GM12878 (cell line): ENCODE measurements around the gene FLNC. TPM values are rescaled to one million over a fixed set of nuclear protein-coding genes. Genes with fewer than 3 reads are reported as not detected.

ENCODE experiments used
- ATAC-seq: fragments of 200-7000 bp; cut with Tn5 transposase; 3 replicates; pipeline ENCODE4 v1.9.1; 2020; ENCODE audit warnings: mild to moderate bottlenecking, moderate library complexity
- BruUV-seq: library from RNA; stranded (reverse); fragments of 400-500 nt; replicated peaks from 2 replicates; lab custom pipeline; 2021; lab: Mats Ljungman, UMichigan
- CTCF ChIA-PET: fragments of 300-600 bp; sonication (Branson Sonifier 250); formaldehyde crosslinking; extraction: SDS; loops from one replicate; lab custom pipeline; 2021; ENCODE audit warnings: inconsistent platforms; lab: Yijun Ruan, JAX
- POLR2A ChIA-PET: fragments of 350-600 bp; formaldehyde crosslinking; extraction: SDS; loops from one replicate; lab custom pipeline; 2021; ENCODE audit warnings: inconsistent platforms; lab: Charles Lee
- RAD21 ChIA-PET: fragments of 300-600 bp; sonication (Branson Sonifier 250); formaldehyde crosslinking; loops from one replicate; lab custom pipeline; 2023; ENCODE audit warnings: antibody characterized with exemption; ENCODE audit not compliant: unreplicated experiment; lab: Charles Lee
- SMC1A ChIA-PET: fragments of 300-600 bp; sonication (Branson Sonifier 250); formaldehyde crosslinking; loops from one replicate; lab custom pipeline; 2023; ENCODE audit not compliant: unreplicated experiment, uncharacterized antibody; lab: Charles Lee
- DNase-seq: peaks from one replicate; pipeline ENCODE4 v3.0.0-alpha.2; 2011; ENCODE audit warnings: low read depth, low spot score
- FAIRE-seq: peaks from 3 replicates; lab custom pipeline; 2011; peaks lifted over from hg19 to GRCh38; lab: Jason Lieb, UNC
- H2AFZ ChIP-seq: 2 replicates; pipeline ENCODE4 v1.6.0; 2011; ENCODE audit warnings: low read depth, low read length, control low read depth; ENCODE audit not compliant: control insufficient read depth
- H3K27ac ChIP-seq: 2 replicates; pipeline ENCODE4 v1.5.1; 2011; ENCODE audit warnings: control low read depth; ENCODE audit not compliant: control insufficient read depth, insufficient read depth
- H3K27me3 ChIP-seq, 2 experiments: replicated peaks in 1 of 2; 2 replicates each; pipeline versions ENCODE4 v1.6.0 to v1.6.1; 2011; ENCODE audit warnings: low read length in 1 of 2; ENCODE audit not compliant: control insufficient read depth in 2 of 2, insufficient read depth in 2 of 2
- H3K36me3 ChIP-seq, 2 experiments: 2 replicates each; pipeline ENCODE4 v1.5.1; 2011; ENCODE audit warnings: low read length in 1 of 2; ENCODE audit not compliant: control insufficient read depth in 2 of 2, insufficient read depth in 2 of 2
- H3K4me1 ChIP-seq: 2 replicates; pipeline ENCODE4 v1.6.1; 2011; ENCODE audit warnings: mild to moderate bottlenecking, low read length, moderate library complexity, mixed read lengths; ENCODE audit not compliant: control insufficient read depth, insufficient read depth
- H3K4me2 ChIP-seq: 2 replicates; pipeline ENCODE4 v1.6.0; 2011; ENCODE audit warnings: control low read depth; ENCODE audit not compliant: control insufficient read depth, insufficient read depth
- H3K4me3 ChIP-seq: fragments of 200-600 bp; sonication (generic); 2 replicates; pipeline ENCODE4 v1.5.1; 2016
- H3K79me2 ChIP-seq: 2 replicates; pipeline ENCODE4 v1.6.0; 2011; ENCODE audit warnings: low read length; ENCODE audit not compliant: control insufficient read depth, insufficient read depth
- H3K9ac ChIP-seq: 2 replicates; pipeline ENCODE4 v1.8.0; 2011; ENCODE audit warnings: low read length, control low read depth, mixed read lengths; ENCODE audit not compliant: control insufficient read depth, insufficient read depth
- H3K9me3 ChIP-seq: replicated peaks from 3 replicates; pipeline ENCODE4 v1.5.1; 2011; ENCODE audit warnings: mild to moderate bottlenecking, low read length; ENCODE audit not compliant: control insufficient read depth, insufficient read depth
- H4K20me1 ChIP-seq: 2 replicates; pipeline ENCODE4 v1.6.0; 2011; ENCODE audit not compliant: control insufficient read depth, insufficient read depth
- BRCA1 ChIP-seq: IDR thresholded peaks from 2 replicates; pipeline ENCODE4 v1.6.1; 2011; ENCODE audit warnings: low read depth, low read length, improper control_type of control experiment
- CREM ChIP-seq: IDR thresholded peaks from 2 replicates; pipeline ENCODE4 v1.6.1; 2014; ENCODE audit warnings: antibody characterized with exemption, low read depth
- IRF4 ChIP-seq: IDR thresholded peaks from 2 replicates; pipeline ENCODE4 v1.6.1; 2011; ENCODE audit warnings: low read depth, low read length
- NFYB ChIP-seq: IDR thresholded peaks from 2 replicates; pipeline ENCODE4 v1.6.1; 2011; ENCODE audit warnings: low read depth, mild to moderate bottlenecking, low read length, improper control_type of control experiment, moderate library complexity; ENCODE audit not compliant: insufficient read depth
- POLR2A ChIP-seq: IDR thresholded peaks from 2 replicates; pipeline ENCODE4 v1.6.1; 2011; ENCODE audit warnings: low read depth, mild to moderate bottlenecking, low read length
- SIX5 ChIP-seq: IDR thresholded peaks from 2 replicates; pipeline ENCODE4 v1.6.1; 2011; ENCODE audit warnings: mild to moderate bottlenecking, low read depth, low read length, moderate library complexity; ENCODE audit not compliant: severe bottlenecking
- SMAD1 ChIP-seq: fragments of 450-650 bp; IDR thresholded peaks from 2 replicates; pipeline ENCODE4 v1.6.1; 2018; ENCODE audit warnings: mild to moderate bottlenecking, low read depth; ENCODE audit not compliant: partially characterized antibody
- WGBS: methylation state at CpG from one replicate; pipeline ENCODE4 v1.1.6; 2016; ENCODE audit warnings: low lambda C conversion rate; ENCODE audit not compliant: insufficient replicate concordance, insufficient coverage; ENCODE audit errors: missing lambda C conversion rate; 5-methylcytosine and 5-hydroxymethylcytosine counted together
- in situ Hi-C: fragments of 300-500 bp; cut with MboI; formaldehyde crosslinking; loops from 9 replicates; pipeline ENCODE4 v1.14.3; 2018; ENCODE audit warnings: mixed read lengths
- intact Hi-C: fragments of 100-400 bp; cut with micrococcal nuclease; formaldehyde crosslinking; loops from one replicate; pipeline ENCODE4 v1.14.2; 2022; ENCODE audit not compliant: unreplicated experiment
- polyA plus RNA-seq, 11 experiments: library from polyadenylated mRNA; depleted of rRNA in 4 of 11; unstranded in 6 of 11; stranded (reverse) in 5 of 11; fragments of >200 nt; fragmentation: Nextera tagmentation in 4 of 11; fragmentation: Illumina TruSeq in 1 of 11; extraction: Ambion mirVana in 4 of 11; extraction: Trizol in 1 of 11; gene quantifications; 1 replicate in 1 of 11; 2 replicates in 10 of 11; pipeline versions ENCODE4 v1.2.1 to v1.2.3, GENCODE V29; 2011 to 2016; ENCODE audit warnings: inconsistent platforms in 2 of 11, missing spikeins in 2 of 11, low read depth in 1 of 11
- total RNA-seq, 4 experiments: library from RNA; depleted of rRNA in 3 of 4; stranded (reverse); fragments of >200 nt in 3 of 4; fragmentation: Illumina TruSeq in 1 of 4; extraction: Trizol in 1 of 4; gene quantifications; 2 replicates each; pipeline versions ENCODE4 v1.2.1 to v1.2.3, GENCODE V29; 2013 to 2021
- TF ChIP-seq, protein P1 (sequence below): IDR thresholded peaks from 2 replicates; pipeline ENCODE4 v1.6.1; 2012; ENCODE audit warnings: low read depth, low read length, improper control_type of control experiment
- TF ChIP-seq, protein P2 (sequence below): fragments of 450-650 bp; IDR thresholded peaks from 2 replicates; pipeline ENCODE4 v1.6.1; 2017; ENCODE audit warnings: antibody characterized with exemption, mild to moderate bottlenecking, moderate library complexity
- TF ChIP-seq, protein P3 (sequence below): fragments of 450-650 bp; IDR thresholded peaks from 2 replicates; pipeline ENCODE4 v1.6.1; 2016; ENCODE audit warnings: mild to moderate bottlenecking, moderate library complexity, borderline replicate concordance

FLNC gene
- total and polyA plus RNA-seq, 10 of the 15 experiments (the other 5 are each of a cell fraction or from before 2014, with no cell fraction given): 0.01 to 0.21 (median 0.06) TPM; not detected in 3

DNA sequence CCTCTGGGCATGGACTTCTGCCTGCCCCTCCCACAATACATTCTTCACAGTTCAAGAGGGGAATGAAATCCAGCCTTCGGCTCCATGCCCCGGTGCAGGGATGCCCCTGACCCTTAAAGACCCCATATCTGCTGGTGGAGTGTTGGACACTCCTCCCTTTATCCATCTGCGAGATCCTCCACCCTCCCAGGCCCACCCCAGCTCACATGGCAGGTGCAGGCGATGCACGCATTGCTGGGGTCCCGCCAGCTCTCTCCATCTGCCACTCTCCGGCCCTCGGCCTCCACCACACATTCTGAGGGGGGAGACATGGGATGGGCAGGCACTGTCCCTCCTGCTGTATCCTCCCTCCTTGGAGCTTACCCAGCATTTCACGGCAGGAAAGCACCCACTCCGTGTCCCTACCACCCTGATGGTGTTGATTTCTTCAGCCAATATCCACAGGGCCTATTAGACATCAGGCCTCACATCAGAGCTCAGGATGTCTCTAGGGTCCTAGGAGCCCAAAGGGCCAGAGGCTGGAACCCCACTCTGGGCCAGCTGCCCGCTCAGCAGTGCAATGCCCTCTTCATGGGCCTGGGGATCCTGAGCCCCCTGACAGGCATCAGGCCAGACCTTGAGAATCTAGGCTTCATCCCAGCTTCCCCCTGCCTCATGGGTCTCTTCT lies 50.7 kb downstream of the FLNC start:
- SMC1A ChIA-PET: interaction anchor here (1.0 to 1.7 kb wide), 2 partner anchors 17 to 61 kb away, joined by 3 read pairs; no protein-coding TSS in a partner anchor
- POLR2A ChIA-PET: no interaction called here
- Histone ChIP-seq H3K4me1 (peaks cover 12% of the 10 kb centered on the region), H3K4me2 (no peak overlapping the region), H4K20me1 (no peaks in the 10 kb centered on the region), H2AFZ (no peak overlapping the region), H3K27me3 (no peaks in the 10 kb centered on the region), H3K9ac (no peak overlapping the region), H3K9me3 (no peaks in the 10 kb centered on the region), H3K79me2 (no peaks in the 10 kb centered on the region), H3K27ac (no peak overlapping the region), H3K36me3 (no peaks in the 10 kb centered on the region), H3K4me3 (no peak overlapping the region)
- intact Hi-C loops: loop anchor here (5.0 to 10.0 kb wide), 3 partner anchors 89 to 454 kb away; partner anchors contain the start of genes CCDC136 and HILPDA
- BruUV-seq: no TSS peak
- no peak for ATAC-seq
- 91% methylated on average over 11 of the region's 11 CpGs for WGBS
- TF ChIP-seq SIX5 (no peak), CREM (no peak), IRF4 (no peak), POLR2A (no peak), SMAD1 (no peak), BRCA1 (no peak), NFYB (no peak)
- TF ChIP-seq, protein P1, sequence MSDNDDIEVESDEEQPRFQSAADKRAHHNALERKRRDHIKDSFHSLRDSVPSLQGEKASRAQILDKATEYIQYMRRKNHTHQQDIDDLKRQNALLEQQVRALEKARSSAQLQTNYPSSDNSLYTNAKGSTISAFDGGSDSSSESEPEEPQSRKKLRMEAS: no peak
- TF ChIP-seq, protein P2, sequence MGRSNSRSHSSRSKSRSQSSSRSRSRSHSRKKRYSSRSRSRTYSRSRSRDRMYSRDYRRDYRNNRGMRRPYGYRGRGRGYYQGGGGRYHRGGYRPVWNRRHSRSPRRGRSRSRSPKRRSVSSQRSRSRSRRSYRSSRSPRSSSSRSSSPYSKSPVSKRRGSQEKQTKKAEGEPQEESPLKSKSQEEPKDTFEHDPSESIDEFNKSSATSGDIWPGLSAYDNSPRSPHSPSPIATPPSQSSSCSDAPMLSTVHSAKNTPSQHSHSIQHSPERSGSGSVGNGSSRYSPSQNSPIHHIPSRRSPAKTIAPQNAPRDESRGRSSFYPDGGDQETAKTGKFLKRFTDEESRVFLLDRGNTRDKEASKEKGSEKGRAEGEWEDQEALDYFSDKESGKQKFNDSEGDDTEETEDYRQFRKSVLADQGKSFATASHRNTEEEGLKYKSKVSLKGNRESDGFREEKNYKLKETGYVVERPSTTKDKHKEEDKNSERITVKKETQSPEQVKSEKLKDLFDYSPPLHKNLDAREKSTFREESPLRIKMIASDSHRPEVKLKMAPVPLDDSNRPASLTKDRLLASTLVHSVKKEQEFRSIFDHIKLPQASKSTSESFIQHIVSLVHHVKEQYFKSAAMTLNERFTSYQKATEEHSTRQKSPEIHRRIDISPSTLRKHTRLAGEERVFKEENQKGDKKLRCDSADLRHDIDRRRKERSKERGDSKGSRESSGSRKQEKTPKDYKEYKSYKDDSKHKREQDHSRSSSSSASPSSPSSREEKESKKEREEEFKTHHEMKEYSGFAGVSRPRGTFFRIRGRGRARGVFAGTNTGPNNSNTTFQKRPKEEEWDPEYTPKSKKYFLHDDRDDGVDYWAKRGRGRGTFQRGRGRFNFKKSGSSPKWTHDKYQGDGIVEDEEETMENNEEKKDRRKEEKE: no peak
- TF ChIP-seq, protein P3, sequence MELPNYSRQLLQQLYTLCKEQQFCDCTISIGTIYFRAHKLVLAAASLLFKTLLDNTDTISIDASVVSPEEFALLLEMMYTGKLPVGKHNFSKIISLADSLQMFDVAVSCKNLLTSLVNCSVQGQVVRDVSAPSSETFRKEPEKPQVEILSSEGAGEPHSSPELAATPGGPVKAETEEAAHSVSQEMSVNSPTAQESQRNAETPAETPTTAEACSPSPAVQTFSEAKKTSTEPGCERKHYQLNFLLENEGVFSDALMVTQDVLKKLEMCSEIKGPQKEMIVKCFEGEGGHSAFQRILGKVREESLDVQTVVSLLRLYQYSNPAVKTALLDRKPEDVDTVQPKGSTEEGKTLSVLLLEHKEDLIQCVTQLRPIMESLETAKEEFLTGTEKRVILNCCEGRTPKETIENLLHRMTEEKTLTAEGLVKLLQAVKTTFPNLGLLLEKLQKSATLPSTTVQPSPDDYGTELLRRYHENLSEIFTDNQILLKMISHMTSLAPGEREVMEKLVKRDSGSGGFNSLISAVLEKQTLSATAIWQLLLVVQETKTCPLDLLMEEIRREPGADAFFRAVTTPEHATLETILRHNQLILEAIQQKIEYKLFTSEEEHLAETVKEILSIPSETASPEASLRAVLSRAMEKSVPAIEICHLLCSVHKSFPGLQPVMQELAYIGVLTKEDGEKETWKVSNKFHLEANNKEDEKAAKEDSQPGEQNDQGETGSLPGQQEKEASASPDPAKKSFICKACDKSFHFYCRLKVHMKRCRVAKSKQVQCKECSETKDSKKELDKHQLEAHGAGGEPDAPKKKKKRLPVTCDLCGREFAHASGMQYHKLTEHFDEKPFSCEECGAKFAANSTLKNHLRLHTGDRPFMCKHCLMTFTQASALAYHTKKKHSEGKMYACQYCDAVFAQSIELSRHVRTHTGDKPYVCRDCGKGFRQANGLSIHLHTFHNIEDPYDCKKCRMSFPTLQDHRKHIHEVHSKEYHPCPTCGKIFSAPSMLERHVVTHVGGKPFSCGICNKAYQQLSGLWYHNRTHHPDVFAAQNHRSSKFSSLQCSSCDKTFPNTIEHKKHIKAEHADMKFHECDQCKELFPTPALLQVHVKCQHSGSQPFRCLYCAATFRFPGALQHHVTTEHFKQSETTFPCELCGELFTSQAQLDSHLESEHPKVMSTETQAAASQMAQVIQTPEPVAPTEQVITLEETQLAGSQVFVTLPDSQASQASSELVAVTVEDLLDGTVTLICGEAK: no peak
- CTCF ChIA-PET: interaction anchor here (0.9 to 1.8 kb wide), 8 partner anchors 9 to 454 kb away, joined by 3 to 6 read pairs (median 3); partner anchors contain the start of gene ATP6V1F
- RAD21 ChIA-PET: interaction anchor here (0.6 to 1.3 kb wide), 5 partner anchors 18 to 406 kb away, joined by 3 read pairs; partner anchors contain the start of gene AHCYL2
- no peak for FAIRE-seq
- in situ Hi-C loops: loop anchor here (5.0 kb wide), 1 partner anchor 269 kb away; no protein-coding TSS in a partner anchor
- DNase-seq: no peak
